ENCODE data around the gene ZNF280B.
"Not testable (repeated sequence)": the region's sequence is repeated elsewhere in the genome, so short reads cannot be mapped to it uniquely, and the experiment has no call there.

ZNF280B gene

DNA sequence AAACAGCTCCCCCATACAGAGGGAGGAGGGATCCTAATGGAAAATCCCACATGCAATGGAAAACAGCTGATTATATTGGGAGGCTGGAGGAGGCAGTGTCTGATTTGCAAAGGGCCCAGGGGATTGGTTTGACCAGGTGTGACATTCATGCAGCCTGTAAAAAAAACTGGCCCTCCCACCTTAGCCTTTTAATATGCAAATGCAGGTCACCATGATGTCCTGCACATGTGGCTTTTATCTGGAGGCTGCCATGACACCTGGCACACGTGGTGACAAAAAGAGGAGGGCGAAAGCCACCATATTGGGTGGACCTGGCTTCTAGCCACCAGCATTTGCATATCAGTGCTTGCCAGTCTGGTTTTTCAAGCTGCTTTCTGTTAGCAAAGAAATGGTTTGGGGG lies 48.5 kb downstream of the ZNF280B start:
- Mint-ChIP-seq H3K36me3 (ENCODE audit: low read depth) (peaks cover 1% of the 10 kb centered on the region), H3K9me3 (peaks cover 25% of the 10 kb centered on the region), H3K27ac (no peak overlapping the region), H3K4me3 (no peak overlapping the region), H3K4me1 (ENCODE audit: low read depth) (no peaks in the 10 kb centered on the region), H3K27me3 (ENCODE audit: low read depth) (peaks cover 12% of the 10 kb centered on the region)
- DNase-seq (ENCODE audit: low spot score) = no peak

DNA sequence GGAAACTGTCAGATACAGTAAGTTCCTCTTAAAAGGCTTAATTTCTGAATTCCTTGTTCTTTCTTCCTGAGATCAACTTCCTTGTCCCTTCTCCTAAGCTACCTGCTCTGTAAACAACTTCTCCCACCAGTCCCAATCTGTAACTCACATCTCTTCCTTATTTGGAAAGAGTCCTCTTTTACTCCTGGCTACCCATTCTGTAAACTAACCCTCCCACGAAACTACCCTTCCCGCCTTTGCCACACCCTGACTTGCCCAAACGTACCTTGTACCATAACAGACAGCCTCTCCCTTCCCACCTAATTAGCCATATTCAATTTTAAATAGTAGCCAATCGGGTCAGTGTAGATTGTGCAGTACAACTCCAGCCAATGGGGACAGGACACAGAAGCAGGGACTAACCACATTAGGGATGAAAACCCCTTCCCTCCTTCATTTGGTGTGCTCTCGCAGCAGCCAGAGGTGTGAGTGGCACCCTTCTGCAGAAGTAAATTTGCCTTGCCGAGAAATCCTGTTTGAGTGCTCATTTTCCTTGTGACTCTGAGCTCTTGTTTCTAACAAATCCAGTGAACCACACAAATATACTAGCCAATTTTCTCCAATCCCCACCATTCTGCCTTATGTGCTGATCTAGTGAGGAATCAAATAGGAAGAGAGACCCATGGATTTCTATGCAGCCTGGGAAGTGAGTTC lies 49.5 kb downstream of the ZNF280B start:
- H3K27me3 Mint-ChIP-seq (ENCODE audit: low read depth) = peaks cover 12% of the 10 kb centered on the region
- DNase-seq (ENCODE audit: low spot score) = no peak
- no peak overlapping the region for H3K4me3 Mint-ChIP-seq
- no peak overlapping the region for H3K27ac Mint-ChIP-seq
- H3K9me3 Mint-ChIP-seq = peaks cover 25% of the 10 kb centered on the region
- no peaks in the 10 kb centered on the region for H3K4me1 Mint-ChIP-seq (ENCODE audit: low read depth)
- peaks cover 1% of the 10 kb centered on the region for H3K36me3 Mint-ChIP-seq (ENCODE audit: low read depth)

DNA sequence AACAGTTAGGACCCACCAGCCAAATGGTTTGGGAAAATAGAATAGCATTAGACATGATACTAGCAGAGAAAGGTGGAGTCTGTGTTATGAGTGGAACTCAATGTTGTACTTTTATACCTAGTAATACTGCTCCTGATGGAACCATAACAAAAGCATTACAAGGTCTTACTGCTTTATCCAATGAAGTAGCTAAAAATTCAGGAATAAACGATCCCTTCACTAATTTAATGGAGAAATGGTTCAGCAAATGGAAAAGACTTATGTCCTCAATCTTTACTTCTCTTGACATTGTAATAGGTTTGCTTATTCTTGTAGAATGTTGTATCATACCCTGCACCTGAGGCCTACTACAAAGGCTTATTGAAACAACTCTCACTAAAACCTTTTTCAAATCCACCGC lies 50.2 kb downstream of the ZNF280B start:
- Mint-ChIP-seq H3K4me1 (ENCODE audit: low read depth) (no peaks in the 10 kb centered on the region), H3K27me3 (ENCODE audit: low read depth) (peaks cover 9% of the 10 kb centered on the region), H3K36me3 (ENCODE audit: low read depth) (peaks cover 1% of the 10 kb centered on the region), H3K4me3 (no peak overlapping the region), H3K27ac (no peak overlapping the region), H3K9me3 (peaks cover 25% of the 10 kb centered on the region)
- no peak for DNase-seq (ENCODE audit: low spot score)

- H3K27me3 Mint-ChIP-seq (ENCODE audit: low read depth) = peaks cover 13% of the 10 kb centered on the region
These were observed 53.5 kb downstream of the ZNF280B start for GRCh38 chr22:22454997-22455396.

DNA sequence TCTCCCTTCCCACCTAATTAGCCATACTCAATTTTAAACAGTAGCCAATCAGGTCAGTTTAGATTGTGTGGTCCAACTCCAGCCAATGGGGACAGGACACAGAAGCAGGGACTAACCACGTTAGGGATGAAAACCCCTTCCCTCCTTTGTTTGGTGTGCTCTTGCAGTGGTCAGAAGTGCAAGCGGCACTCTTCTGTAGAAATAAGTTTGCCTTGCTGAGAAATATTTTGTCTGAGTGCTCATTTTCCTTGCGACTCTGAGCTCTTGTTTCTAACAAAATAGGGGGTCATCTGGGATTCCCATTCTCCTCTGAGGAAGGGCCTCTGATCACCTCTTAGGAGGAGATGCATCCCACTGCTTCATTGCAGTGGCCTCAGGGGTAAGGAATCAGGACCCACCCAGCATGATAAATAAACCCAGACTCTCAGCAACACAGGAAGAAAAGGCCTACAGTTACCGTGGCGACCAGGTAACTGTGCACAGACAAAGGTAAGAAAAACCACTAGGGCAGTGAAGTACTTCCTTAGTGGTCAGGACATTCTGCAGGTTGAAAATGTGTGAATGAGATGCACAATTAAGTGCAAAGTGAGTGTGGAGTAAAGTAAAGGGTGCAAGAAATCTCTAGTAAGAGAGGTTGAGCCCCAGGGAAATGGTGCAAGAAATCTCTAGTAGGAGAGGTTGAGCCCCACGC lies 55.4 kb downstream of the ZNF280B start:
- Mint-ChIP-seq H3K27me3 (ENCODE audit: low read depth) (peaks cover 20% of the 10 kb centered on the region), H3K36me3 (ENCODE audit: low read depth) (no peaks in the 10 kb centered on the region)

More at GRCh38 chr22:22454997-22455396, 53.5 kb downstream of the ZNF280B start:
- Mint-ChIP-seq H3K4me3 (no peak overlapping the region), H3K4me1 (ENCODE audit: low read depth) (no peaks in the 10 kb centered on the region), H3K27ac (no peak overlapping the region), H3K36me3 (ENCODE audit: low read depth) (peaks cover 1% of the 10 kb centered on the region), H3K9me3 (peaks cover 29% of the 10 kb centered on the region)
- DNase-seq (ENCODE audit: low spot score) = no peak

DNA sequence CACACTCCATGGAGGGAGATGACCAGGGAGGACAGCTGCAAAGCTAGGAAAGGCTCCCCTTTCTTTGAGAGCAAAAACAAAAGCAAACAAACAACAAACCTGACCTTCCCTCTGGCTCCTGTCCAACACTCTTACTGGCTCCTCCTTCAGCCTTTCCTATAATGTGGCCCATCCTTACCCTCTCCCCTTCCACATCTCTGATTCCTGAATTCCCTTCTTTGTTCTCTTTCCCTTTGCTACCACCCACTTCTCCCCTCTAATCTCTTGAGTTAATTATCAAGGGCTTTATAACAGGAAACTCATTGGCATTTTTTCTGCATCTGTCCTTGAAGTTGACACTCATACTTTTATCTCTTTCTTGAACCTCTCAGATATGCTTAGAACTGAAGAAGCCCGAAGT lies 56.3 kb downstream of the ZNF280B start:
- Mint-ChIP-seq H3K27me3 (ENCODE audit: low read depth) (peaks cover 21% of the 10 kb centered on the region), H3K4me3 (no peak overlapping the region), H3K36me3 (ENCODE audit: low read depth) (no peaks in the 10 kb centered on the region), H3K4me1 (ENCODE audit: low read depth) (no peaks in the 10 kb centered on the region), H3K27ac (no peak overlapping the region), H3K9me3 (peaks cover 4% of the 10 kb centered on the region)
- DNase-seq (ENCODE audit: low spot score) = no peak

More for the DNA sequence above, 55.4 kb downstream of the ZNF280B start:
- peaks cover 11% of the 10 kb centered on the region for H3K9me3 Mint-ChIP-seq
- no peak for DNase-seq (ENCODE audit: low spot score)
- no peak overlapping the region for H3K27ac Mint-ChIP-seq
- no peaks in the 10 kb centered on the region for H3K4me1 Mint-ChIP-seq (ENCODE audit: low read depth)
- H3K4me3 Mint-ChIP-seq = no peak overlapping the region

- no peak overlapping the region for H3K27ac Mint-ChIP-seq
- no peak for DNase-seq (ENCODE audit: low spot score)
- peaks cover 4% of the 10 kb centered on the region for H3K9me3 Mint-ChIP-seq
- H3K4me3 Mint-ChIP-seq = no peak overlapping the region
- no peaks in the 10 kb centered on the region for H3K4me1 Mint-ChIP-seq (ENCODE audit: low read depth)
- H3K36me3 Mint-ChIP-seq (ENCODE audit: low read depth) = no peaks in the 10 kb centered on the region
- H3K27me3 Mint-ChIP-seq (ENCODE audit: low read depth) = peaks cover 27% of the 10 kb centered on the region
These were observed 58.2 kb downstream of the ZNF280B start for GRCh38 chr22:22450343-22450839.

DNA sequence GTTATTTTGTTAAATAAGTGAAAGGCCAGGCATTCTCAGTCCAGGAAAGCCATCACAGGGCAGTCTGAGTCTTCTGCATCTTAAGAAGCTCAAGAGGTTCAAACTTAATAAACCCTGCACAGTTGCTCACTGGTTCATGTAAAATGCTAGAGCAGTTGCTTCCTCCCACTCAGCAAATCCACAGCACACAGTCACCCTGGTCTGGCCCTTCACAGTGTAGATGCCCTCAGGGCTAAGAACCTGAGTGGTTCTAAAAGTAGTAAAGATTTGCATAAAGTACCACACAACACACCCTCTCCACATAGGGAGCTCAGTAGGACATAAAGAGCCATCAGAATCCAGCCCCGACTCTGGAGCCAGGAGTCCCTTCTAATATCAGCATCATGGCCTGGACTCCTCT lies 58.7 kb downstream of the ZNF280B start:
- no peaks in the 10 kb centered on the region for H3K36me3 Mint-ChIP-seq (ENCODE audit: low read depth)
- H3K27ac Mint-ChIP-seq = no peak overlapping the region
- peaks cover 4% of the 10 kb centered on the region for H3K9me3 Mint-ChIP-seq
- H3K4me3 Mint-ChIP-seq = no peak overlapping the region
- peaks cover 27% of the 10 kb centered on the region for H3K27me3 Mint-ChIP-seq (ENCODE audit: low read depth)
- H3K4me1 Mint-ChIP-seq (ENCODE audit: low read depth) = no peaks in the 10 kb centered on the region
- DNase-seq (ENCODE audit: low spot score) = no peak

- Mint-ChIP-seq H3K9me3 (no peaks in the 10 kb centered on the region), H3K4me1 (ENCODE audit: low read depth) (no peaks in the 10 kb centered on the region), H3K27me3 (ENCODE audit: low read depth) (peaks cover 26% of the 10 kb centered on the region), H3K4me3 (no peak overlapping the region), H3K36me3 (ENCODE audit: low read depth) (no peaks in the 10 kb centered on the region), H3K27ac (no peak overlapping the region)
- DNase-seq (ENCODE audit: low spot score) = no peak
These were observed 62.0 kb downstream of the ZNF280B start for GRCh38 chr22:22446517-22446916.

DNA sequence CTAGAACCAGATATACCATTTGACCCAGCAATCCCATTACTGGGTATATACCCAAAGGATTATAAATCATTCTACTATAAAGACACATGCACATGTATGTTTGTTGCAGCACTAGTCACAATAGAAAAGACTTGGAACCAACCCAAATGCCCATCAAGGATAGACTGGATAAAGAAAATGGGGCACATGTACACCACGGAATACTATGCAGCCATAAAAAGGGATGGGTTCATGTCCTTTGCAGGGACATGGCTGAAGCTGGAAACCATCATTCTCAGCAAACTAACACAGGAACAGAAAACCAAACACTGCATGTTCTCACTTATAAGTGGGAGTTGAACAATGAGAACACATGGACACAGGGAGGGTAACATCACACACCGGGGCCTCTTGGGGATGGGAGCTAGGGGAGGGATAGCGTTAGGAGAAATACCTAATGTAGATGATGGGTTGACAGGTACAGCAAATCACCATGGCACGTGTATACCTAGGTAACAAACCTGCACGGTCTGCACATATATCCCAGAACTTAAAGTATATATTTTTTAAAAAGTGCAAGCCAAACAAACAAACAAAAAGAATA lies 64.4 kb downstream of the ZNF280B start:
- H3K4me3 Mint-ChIP-seq; H3K9me3 Mint-ChIP-seq; H3K36me3 Mint-ChIP-seq (ENCODE audit: low read depth); H3K27ac Mint-ChIP-seq; DNase-seq (ENCODE audit: low spot score); H3K4me1 Mint-ChIP-seq (ENCODE audit: low read depth): not testable (repeated sequence)
- peaks cover 16% of the 10 kb centered on the region for H3K27me3 Mint-ChIP-seq (ENCODE audit: low read depth)

- Mint-ChIP-seq H3K27me3 (ENCODE audit: low read depth) (peaks cover 18% of the 10 kb centered on the region), H3K36me3 (ENCODE audit: low read depth) (no peaks in the 10 kb centered on the region)
These were observed 65.4 kb downstream of the ZNF280B start for GRCh38 chr22:22442928-22443709.

DNA sequence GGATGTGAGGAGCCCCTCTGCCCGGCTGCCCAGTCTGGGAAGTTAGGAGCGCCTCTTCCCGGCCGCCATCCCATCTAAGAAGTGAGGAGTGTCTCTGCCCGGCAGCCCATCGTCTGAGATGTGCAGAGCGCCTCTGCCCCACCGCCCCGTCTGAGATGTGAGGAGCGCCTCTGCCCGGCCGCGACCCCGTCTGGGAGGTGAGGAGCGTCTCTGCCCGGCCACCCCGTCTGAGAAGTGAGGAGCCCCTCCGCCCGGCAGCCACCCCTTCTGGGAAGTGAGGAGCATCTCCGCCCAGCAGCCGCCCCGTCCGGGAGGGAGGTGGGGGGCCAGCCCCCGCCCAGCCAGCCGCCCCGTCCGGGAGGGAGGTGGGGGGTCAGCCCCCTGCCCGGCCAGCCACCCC lies 66.9 kb downstream of the ZNF280B start:
- peaks cover 15% of the 10 kb centered on the region for H3K27me3 Mint-ChIP-seq (ENCODE audit: low read depth)
- H3K4me3 Mint-ChIP-seq, H3K27ac Mint-ChIP-seq: not testable (repeated sequence)

More at GRCh38 chr22:22442928-22443709, 65.4 kb downstream of the ZNF280B start:
- H3K27ac Mint-ChIP-seq = no peak overlapping the region
- no peaks in the 10 kb centered on the region for H3K9me3 Mint-ChIP-seq
- H3K4me3 Mint-ChIP-seq = no peak overlapping the region
- DNase-seq (ENCODE audit: low spot score) = no peak
- no peaks in the 10 kb centered on the region for H3K4me1 Mint-ChIP-seq (ENCODE audit: low read depth)

GRCh38 chr22:22440188-22440587 lies 68.4 kb downstream of the ZNF280B start:
- DNase-seq (ENCODE audit: low spot score) = no peak
- H3K4me1 Mint-ChIP-seq (ENCODE audit: low read depth) = no peaks in the 10 kb centered on the region
- no peaks in the 10 kb centered on the region for H3K9me3 Mint-ChIP-seq
- H3K27me3 Mint-ChIP-seq (ENCODE audit: low read depth) = peaks cover 13% of the 10 kb centered on the region
- H3K27ac Mint-ChIP-seq = no peak overlapping the region
- no peaks in the 10 kb centered on the region for H3K36me3 Mint-ChIP-seq (ENCODE audit: low read depth)
- H3K4me3 Mint-ChIP-seq = no peak overlapping the region

More for the DNA sequence above, 66.9 kb downstream of the ZNF280B start:
- not testable (repeated sequence) for H3K9me3 Mint-ChIP-seq; H3K36me3 Mint-ChIP-seq (ENCODE audit: low read depth); DNase-seq (ENCODE audit: low spot score); H3K4me1 Mint-ChIP-seq (ENCODE audit: low read depth)

Measured in T-helper 2 cell treated with Interferon-gamma antibody and Interleukin-4, amounts not matched to agents 5 μg/mL and 100 μg/mL, for 36 hours (primary cell).